Inflammatory macrophage (primary cell): ENCODE results near the gene KCNC3.

Experiments used
- DNase-seq, 2 donors: peaks; one replicate each; pipeline ENCODE4 v3.0.0-alpha.2; 2020 to 2022
- total RNA-seq, 18 experiments: gene quantifications; one replicate each; lab custom pipeline; 2026; ENCODE audit warnings: mixed read lengths in 6 of 18, inconsistent platforms in 2 of 18; lab: John Stamatoyannopoulos, UW

Gene KCNC3
- 1.6 to 24.6 (median 3.6) reads per million in 18 experiments for total RNA-seq

DNA sequence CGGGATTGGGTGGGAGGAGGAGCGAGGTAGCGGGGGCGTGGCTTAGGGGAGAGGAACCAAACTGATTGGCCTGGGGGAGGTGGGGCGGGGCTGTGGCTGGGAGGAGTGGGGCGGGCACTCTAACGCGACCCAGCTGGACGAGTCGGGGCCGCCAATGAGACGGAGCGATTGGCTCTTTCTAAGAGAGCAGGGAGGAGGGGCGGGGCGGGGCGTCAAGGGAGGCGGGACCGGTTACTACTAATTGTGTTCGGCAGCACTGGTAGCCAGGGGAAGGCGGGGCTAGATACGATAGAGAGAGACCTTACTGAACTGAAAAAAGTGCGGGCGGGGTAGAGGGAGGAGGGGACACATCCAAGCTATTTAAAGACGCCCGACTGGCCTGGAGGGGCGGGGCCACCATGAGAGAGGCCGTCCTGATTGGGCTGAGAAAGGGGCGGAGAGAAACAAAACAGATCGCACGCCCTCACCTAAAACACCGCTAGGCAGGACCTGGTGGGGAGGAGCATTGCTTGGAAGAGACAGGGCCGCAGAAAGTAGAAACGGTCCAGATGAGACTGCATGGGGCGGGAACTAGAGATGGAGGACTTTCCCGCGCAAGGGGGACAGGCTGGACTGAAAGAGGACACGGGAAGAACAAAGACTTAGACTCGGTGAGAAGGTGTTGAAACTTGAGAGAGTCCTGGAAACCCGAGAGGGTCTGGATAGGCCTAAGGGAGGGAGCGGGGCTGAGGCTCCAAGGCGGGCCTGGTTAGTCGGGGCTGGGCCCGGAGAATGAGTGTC, at the start of gene KCNC3:
Gene KCNC3 (minus strand): TSS at position 232 of the 780 bp plus-strand sequence. CDS start 295 bp downstream, outside the sequence.
- DNase-seq, result peak; percentile 99

DNA sequence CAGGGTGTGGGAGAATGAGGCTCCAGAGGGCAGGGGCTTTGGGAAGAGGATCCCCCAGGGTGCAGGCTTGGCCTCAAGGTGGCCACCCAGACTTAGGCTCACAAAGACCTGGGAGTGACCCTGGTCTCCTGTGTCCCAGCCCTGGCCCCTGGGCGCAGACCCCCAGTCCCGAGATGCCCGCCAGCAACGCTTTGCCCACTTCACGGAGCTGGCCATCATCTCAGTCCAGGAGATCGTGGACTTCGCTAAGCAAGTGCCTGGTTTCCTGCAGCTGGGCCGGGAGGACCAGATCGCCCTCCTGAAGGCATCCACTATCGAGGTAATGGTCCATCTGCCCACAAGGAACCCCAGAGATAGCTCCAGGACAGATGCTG, 49.7 kb upstream of the KCNC3 start:
- no peak for DNase-seq

DNA sequence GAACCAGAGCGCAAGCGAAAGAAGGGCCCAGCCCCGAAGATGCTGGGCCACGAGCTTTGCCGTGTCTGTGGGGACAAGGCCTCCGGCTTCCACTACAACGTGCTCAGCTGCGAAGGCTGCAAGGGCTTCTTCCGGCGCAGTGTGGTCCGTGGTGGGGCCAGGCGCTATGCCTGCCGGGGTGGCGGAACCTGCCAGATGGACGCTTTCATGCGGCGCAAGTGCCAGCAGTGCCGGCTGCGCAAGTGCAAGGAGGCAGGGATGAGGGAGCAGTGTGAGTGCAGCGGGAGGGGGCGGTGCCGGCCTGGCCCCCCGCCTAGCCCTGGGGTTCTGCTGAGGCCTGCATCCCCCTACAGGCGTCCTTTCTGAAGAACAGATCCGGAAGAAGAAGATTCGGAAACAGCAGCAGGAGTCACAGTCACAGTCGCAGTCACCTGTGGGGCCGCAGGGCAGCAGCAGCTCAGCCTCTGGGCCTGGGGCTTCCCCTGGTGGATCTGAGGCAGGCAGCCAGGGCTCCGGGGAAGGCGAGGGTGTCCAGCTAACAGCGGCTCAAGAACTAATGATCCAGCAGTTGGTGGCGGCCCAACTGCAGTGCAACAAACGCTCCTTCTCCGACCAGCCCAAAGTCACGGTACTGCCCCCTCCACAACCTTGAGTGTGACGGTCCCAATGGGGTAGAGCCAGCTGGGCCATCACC, 49.1 kb upstream of the KCNC3 start:
- DNase-seq, result no peak

DNA sequence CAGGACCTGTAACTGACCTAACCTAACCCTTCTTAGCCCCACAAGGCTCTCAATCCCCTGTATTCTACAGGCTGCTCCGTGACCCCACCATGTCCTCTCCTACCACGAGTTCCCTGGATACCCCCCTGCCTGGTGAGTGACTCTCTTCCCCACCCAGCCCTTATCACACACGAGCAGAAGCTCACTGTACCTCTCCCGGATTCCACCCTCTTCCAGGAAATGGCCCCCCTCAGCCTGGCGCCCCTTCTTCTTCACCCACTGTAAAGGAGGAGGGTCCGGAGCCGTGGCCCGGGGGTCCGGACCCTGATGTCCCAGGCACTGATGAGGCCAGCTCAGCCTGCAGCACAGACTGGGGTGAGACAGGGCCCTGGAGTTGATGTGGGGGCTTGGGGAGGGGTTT, 48.3 kb upstream of the KCNC3 start:
- DNase-seq, result no peak

DNA sequence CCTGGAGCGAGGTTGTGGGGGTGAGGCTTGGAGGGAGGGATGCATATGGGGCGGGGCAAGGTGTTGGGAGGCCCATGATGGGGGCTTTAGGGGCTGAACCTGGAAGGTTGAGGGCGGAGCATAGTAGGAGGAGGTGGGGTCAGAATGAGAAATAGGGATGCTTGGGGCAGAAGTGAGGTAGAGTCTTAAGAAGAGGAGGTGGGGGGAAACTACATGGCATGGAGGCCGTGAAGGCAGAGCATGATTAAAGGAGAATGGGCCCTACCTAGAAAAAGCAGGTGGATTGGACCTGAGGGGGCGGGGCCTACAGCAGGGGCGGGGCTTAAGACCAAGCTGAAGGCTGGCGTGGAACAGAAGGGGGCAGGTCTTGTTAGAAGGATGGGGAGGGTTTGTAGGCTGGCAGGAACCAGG, 47.9 kb upstream of the KCNC3 start:
- DNase-seq, result no peak

DNA sequence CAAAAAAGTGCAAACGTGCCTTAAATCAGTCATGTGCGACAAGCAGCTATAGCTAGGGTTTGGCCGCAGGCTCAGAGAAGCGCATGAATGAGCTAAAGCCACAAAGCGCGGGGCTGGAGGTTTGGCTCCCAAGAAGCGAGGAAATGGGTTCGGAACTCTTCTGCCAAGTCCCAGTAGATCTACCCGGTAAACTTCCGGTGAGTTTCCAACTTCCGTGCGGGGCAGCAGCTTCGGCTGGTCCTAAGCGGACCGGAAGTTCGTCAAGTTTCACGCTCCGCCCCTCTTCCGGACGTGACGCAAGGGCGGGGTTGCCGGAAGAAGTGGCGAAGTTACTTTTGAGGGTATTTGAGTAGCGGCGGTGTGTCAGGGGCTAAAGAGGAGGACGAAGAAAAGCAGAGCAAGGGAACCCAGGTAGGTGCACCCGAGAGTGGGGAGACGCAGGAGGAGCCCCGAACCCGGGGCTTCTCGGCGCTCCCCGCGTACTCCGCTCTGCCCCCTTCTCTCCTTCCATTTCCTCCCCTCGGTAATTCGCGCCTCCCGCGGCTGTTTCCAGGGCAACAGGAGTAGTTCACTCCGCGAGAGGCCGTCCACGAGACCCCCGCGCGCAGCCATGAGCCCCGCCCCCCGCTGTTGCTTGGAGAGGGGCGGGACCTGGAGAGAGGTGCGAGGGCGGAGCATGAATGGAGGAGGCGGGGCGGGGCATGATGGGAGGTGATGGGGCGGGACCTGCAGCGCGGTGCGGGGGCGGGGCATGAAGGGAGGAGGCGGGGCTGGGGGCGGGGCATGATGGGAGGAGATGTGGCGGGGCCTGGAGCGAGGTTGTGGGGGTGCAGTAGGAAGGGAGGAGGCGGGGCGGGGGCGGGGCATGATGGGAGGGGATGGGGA, 47.2 kb upstream of the KCNC3 start, which contains the start of gene NR1H2:
Gene NR1H2 (plus strand): TSS at position 292 of the 885 bp plus-strand sequence. CDS start 1,149 bp downstream, outside the sequence.
- DNase-seq, result peak; percentile 98 to 99

DNA sequence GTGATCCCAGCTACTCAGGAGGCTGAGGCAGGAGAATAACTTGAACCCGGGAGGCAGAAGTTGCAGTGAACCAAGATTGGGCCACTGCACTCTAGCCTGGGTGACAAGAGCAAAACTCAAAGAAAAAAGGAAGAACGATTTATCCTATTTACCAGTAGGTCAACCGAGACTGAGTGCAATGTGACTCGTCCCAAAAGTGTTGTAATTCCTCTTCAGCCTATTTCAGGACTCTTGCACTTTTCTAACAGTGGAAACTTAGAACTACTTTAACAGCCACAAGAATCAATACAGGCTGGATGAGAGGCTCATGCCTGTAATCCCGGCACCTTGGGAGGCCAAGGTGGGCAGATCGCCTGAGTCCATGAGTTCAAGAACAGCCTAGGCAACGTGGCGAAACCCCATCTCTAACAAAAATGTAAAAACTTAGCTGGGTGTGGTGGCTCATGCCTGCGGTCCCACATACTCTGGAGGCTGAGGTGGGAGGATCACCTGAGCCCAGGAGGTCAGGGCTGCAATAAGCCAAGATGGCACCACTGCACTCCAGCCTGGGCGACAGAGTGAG, 42.8 kb upstream of the KCNC3 start:
- peak; percentile 82 to 84 for DNase-seq

DNA sequence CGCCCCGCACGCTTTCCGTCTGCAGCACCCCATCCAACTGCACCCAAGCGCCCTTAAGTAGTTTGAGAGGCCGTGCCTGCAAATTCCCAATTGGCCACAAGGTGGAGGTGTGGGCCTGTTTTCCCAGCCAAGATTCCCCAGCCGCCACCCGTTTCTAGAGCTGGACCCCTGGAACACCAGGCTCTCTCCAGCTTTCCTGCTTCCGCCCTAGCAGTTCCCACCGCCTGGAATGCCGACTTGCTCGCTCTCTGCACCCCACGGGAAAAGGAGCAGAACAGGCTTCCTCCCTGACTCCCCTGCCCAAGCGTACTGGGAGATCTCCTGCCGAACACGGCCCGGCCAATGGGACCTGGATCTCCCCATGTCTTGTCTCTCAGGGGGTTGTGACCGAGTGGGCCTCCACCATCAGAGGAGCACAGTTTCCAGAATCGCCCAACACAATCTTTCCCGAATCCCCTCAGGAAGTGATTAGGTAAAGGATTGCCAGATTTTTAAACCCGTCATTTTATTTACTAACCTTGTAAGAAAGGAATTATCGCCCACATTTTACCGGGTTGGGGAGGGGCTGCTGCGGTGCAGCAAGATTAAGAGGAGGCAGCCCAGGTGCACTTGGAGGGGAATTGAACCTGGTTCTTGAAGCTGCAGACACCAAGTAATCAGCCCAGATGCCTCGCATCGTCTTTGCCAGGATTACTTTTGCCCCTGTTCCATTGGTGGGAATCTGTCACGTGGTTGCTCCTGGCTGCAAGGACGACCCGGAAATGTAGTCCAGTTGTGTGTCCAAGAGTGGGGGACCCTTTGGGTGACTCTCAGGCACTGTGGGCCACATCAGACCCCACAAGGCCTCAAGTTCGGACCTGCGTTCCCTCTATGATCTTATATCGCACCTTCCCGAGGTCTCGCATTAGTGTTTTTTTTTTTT, 39.7 kb upstream of the KCNC3 start:
- peak; percentile 88 to 91 for DNase-seq

DNA sequence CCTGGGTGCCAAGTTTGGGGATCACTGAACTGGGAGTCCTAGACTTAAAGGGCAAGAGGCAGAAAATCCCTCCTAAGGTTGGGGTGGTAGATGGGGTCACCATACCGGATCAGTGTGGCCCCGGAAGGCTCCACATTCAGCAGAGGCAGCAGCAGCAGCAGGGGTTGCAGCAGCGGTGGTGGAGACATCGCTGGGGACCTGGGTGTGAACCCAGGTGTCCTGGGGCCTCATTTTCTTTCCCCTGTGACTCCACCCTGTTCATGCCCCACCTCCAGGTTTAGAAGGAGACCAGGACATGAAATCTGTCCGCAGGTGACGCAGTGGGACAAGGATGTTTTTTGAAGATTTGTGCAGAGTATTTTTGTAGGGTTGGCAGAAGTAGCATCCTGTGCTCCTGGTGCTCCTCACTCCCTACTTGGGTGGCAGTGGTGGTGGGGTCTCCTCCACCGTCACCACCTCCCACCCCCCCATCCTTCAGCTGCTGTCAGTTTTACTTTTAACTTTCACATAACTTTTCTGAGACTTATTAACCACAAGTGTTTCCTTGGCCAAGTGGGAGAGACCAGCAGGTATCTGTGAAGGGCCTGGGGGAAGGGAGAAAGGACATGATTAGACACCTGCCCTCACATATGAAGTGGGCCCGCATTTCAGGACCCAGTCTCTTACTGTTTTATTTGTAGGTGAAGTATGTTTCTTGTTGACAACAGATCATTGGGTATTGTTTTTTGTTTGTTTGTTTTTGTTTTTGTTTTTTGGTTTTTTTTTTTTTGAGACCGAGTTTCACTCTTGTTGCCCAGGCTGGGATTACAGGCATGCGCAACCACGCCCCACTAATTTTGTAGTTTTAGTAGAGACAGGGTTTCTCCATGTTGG, 36.5 kb upstream of the KCNC3 start, which contains the start of gene NAPSA:
Gene NAPSA (minus strand): TSS at position 206 of the 873 bp plus-strand sequence. CDS start 18 bp downstream, at position 188.
- DNase-seq, result no peak

DNA sequence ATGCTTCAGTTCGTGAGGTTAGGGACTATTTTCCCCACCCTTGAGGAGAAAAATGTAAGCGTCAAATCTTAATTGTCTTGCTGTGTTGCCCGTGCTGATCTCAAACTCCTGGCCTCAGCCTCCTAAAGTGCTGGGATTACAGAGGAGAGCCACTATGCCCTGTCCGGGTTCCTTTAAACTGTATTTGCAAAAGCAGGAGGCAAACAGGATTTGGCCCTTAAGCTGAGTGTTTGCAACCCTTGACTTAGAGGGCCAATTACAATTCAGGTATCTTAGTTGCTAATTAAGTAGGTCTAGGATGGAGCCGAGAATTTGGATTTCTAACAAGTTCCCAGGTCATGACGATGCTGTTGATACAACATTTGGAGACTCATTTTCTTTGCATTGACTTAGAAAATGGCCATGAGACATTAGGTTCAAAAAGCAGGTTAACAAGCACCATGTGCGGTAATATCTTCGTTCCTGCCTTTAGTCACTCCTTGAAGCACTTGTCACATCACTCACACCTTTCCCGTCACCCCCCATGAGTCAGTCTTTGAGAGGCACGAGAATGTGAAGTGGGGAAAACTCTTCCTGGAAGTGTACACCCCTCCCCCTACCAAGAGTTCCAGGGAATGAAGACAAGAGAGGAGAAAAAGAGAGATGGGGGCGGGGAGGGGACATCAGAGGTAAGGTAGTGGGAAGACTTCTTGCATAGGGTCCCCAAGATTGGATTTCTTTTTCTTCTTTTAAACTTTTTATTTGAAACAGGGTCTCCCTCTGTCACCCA, 33.7 kb upstream of the KCNC3 start:
- DNase-seq, result no peak

DNA sequence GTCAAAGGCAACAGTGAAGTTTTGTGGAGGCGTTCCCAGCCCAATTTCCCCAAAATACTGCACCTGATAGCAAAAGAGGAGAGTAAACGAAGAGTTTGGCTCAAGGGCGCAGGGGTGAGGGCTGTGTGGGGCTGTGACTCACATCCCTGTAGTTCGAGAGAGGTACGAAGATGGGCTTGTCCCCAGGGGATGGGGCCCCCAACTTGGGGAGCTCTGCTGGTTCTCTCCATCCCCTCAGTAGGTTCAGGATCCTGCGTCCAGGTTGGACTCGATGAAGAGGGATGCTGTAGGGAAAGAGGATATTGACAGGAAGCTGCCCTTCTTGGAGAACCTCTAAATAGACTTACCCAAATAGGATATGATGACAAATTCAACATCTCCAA, 32.8 kb upstream of the KCNC3 start:
- DNase-seq, result no peak

DNA sequence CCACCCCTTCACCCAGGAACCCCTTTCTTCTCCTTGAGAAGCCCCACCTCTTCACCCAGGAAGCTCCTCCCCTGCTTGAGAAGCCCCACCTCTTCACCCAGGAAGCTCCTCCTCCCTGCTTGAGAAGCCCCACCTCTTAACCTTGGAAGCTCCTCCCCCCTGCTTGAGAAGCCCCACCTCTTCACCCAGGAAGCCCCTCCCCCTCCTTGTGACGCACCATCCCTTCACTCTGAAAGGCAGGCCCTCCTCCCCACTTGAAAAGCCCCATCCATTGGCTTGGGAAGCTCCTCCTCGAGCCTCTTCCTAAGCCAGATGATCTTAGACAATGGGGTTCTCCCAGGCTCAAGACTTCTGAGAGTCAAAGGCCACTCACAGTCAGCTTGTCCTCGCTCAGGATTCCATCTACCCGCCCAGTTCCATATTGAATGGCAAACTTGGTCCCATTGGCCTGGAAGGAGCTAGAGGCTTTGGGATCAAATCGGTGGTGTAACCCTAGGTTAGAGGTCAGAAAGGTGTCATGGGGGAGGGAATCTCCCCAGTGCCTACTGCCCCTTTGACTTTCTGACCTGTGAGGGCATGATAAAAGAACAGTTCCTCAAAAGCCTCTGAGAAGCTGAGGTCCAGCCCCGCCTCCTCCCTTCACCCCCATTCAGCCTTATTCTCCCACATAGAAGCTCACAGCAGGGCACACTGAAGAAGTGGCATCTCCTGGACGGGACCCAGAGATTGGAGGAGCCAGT, 32.3 kb upstream of the KCNC3 start:
- DNase-seq, result peak in 1 of 2 donors; percentile 24

DNA sequence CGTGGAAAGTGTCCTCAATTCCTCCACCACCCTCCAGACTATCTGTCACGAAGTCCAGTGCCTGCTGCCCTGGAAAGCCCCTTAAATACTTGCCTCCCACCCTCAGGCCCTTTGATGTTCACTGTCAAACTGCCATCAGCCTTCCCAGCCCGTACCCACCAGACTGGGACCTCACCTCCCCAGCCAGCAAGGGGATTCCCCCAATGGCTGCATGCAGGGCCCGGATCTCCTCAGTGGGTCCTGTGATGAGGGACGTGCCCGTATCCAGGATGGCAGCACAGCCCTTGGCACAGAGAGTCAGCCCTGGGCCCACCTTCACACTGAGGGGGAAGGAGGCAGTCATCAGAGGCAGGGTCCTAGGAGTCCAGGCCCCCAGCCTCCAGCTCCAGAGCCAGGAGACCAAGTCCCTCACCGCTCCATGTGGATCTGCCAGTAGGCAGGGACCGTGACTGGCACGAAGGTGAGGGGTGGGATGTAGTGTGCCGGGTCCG, 30.2 kb upstream of the KCNC3 start:
- DNase-seq, result no peak

DNA sequence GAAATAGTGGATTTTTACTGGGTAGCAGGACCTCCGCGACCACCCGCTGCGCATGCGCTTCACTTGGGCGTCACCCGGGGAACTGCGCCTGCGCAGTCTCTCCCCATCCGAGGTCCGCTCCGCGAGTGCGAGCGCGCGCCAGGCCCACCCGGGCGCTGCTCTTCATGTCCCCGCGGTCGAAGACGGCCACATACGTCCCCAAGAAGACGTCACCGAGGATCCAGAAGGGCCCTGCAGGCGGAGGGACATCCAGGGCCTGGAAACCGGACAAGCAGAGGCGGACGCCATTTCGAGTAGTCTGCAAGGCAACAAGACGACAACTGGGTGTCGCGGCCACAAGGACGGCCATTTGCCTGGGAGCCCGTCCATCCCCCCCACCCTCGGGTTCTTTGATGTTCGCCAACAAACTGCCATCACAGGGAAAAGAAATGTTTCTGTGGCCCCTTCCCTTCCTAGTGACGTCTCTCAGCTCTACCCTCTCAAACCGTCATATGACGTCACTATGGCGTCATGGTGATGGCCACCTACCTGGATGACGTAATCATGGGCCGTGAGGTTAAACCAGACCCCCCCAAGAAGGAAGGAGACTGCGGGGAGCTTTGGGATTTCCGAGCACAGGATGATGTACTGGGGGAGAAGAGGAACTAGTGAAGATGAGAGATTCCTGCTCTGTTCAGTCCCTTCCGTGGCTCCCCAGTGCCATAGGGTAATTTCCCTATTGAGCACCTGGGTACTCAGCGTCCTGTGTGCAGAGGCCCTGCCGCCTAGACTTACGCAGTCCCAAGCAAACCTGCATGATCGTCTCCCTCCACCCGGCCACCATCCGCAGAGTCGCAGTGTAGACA, 29.5 kb upstream of the KCNC3 start:
- DNase-seq, result peak; percentile 59 to 75

DNA sequence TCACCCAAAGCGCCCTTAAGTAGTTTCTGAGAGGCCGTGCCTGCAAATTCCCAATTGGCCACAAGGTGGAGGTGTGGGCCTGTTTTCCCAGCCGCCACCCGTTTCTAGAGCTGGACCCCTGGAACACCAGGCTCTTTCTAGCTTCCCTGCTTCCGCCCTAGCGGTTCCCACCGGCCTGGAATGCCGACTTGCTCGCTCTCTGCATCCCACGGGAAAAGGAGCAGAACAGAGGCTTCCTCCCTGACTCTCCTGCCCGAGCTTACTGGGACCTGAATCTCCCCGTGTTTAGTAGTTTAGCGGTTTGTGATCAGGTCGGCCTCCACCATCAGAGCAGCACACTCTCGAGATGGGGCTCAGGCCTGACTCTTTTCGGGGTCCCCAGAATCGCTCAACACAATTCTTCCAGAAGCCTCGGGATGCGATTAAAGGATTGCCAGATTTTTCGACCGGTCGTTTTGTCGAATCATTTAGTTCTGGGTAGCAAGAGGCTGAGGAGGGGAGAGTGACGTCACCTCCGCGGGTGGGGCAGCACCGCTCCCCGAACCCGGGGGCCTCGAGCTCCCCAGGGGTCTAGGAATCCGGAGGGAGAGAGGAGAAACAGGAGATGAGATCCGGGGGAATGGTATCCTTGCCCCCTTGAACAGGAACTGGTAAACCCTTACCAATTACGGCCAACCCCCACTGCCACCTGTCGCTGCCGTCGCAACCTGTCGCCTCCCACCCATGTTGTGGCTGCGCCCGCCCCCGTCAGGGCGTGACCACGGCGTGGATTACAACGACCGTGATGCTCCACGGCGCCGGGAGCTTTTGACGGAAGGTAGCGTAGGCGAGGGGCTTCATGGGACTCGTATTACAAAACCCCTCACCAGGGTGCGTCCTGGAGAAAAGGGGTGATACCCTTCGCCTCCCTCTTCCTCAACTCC, 28.3 kb upstream of the KCNC3 start:
- peak; percentile 77 to 88 for DNase-seq

DNA sequence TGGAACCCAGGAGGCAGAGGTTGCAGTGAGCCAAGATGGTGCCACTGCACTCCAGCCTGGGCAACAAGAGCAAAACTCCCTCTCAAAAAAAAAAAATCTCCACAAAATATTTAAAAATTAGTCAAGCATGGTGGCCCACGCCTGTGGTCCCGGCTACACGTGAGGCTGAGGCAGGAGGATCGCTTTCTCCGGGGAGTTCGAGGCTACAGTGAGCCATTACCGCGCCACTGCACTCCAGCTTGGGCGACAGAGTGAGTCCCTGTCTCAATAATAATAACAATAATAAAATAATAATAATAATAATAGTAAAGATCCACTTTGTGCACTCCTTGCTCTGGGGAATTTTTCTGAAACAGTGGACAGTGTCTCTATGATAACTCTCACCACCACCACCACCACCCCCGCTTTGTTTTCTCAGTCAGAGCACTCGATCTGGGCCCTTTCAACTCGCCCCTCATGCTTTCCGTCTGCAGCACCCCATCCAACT, 27.6 kb upstream of the KCNC3 start:
- no peak for DNase-seq
